Neutrophil (primary cell): ENCODE data around the gene ZC2HC1C.

Source experiments
- H3K27ac ChIP-seq: fragments of 200-600 bp; sonication (generic); 2 replicates; pipeline ENCODE4 v1.5.1; 2016; ENCODE audit warnings: mild to moderate bottlenecking, moderate library complexity
- H3K27me3 ChIP-seq: fragments of 200-600 bp; sonication (generic); 2 replicates; pipeline ENCODE4 v1.6.0; 2016; ENCODE audit warnings: mild to moderate bottlenecking
- H3K36me3 ChIP-seq: fragments of 200-600 bp; sonication (generic); 2 replicates; pipeline ENCODE4 v1.5.1; 2017
- H3K4me1 ChIP-seq, 2 experiments: fragments of 200-600 bp in 1 of 2; sonication (generic) in 1 of 2; 1 replicate in 1 of 2; 2 replicates in 1 of 2; pipeline versions ENCODE4 v1.5.1 to v1.6.1; 2013 to 2016; ENCODE audit warnings: low read depth in 1 of 2, low read length in 1 of 2, mild to moderate bottlenecking in 1 of 2, moderate library complexity in 1 of 2; ENCODE audit not compliant: control insufficient read depth in 1 of 2, insufficient read depth in 1 of 2
- H3K4me3 ChIP-seq, 2 experiments: fragments of 200-600 bp in 1 of 2; sonication (generic) in 1 of 2; 1 replicate in 1 of 2; 2 replicates in 1 of 2; pipeline ENCODE4 v1.5.1; 2013 to 2016; ENCODE audit warnings: low read depth in 1 of 2, low read length in 1 of 2, mild to moderate bottlenecking in 1 of 2, moderate library complexity in 1 of 2
- H3K9me3 ChIP-seq: fragments of 200-600 bp; sonication (generic); 2 replicates; pipeline ENCODE4 v1.5.1; 2016
- CTCF ChIP-seq: fragments of 200-600 bp; sonication (generic); IDR thresholded peaks from 2 replicates; pipeline ENCODE4 v1.5.1; 2016; ENCODE audit warnings: antibody characterized with exemption

Gene ZC2HC1C

GRCh38 chr14:75044322-75044721, 25.1 kb upstream of the ZC2HC1C start:
- peaks cover 0 to under 1% of the 10 kb centered on the region in 2 experiments for H3K4me1 ChIP-seq
- TF ChIP-seq CTCF: no peak
- H3K4me3 ChIP-seq: no peak overlapping the region
- peaks cover 41% of the 10 kb centered on the region for H3K27me3 ChIP-seq
- no peaks in the 10 kb centered on the region for H3K36me3 ChIP-seq
- no peak overlapping the region for H3K27ac ChIP-seq
- no peaks in the 10 kb centered on the region for H3K9me3 ChIP-seq

- no peaks in the 10 kb centered on the region for H3K9me3 ChIP-seq
- TF ChIP-seq CTCF: no peak
- no peak overlapping the region for H3K27ac ChIP-seq
- no peaks in the 10 kb centered on the region for H3K36me3 ChIP-seq
- peaks cover 45% of the 10 kb centered on the region for H3K27me3 ChIP-seq
- H3K4me3 ChIP-seq: no peak overlapping the region
- peaks cover 0 to 4% of the 10 kb centered on the region in 2 experiments for H3K4me1 ChIP-seq
Observed at GRCh38 chr14:75044752-75045151, 24.7 kb upstream of the ZC2HC1C start.

GRCh38 chr14:75046275-75046674, 23.2 kb upstream of the ZC2HC1C start:
- Histone ChIP-seq H3K4me3 (no peak overlapping the region), H3K4me1 (peaks cover 5 to 11% of the 10 kb centered on the region in 2 experiments), H3K27me3 (peaks cover 60% of the 10 kb centered on the region), H3K27ac (no peak overlapping the region), H3K9me3 (no peaks in the 10 kb centered on the region), H3K36me3 (no peaks in the 10 kb centered on the region)
- TF ChIP-seq CTCF: no peak

GRCh38 chr14:75046899-75047298, 22.5 kb upstream of the ZC2HC1C start:
- H3K9me3 ChIP-seq: no peaks in the 10 kb centered on the region
- no peak for TF ChIP-seq CTCF
- H3K27ac ChIP-seq: no peak overlapping the region
- H3K4me3 ChIP-seq: no peak overlapping the region
- H3K27me3 ChIP-seq: peaks cover 66% of the 10 kb centered on the region
- no peaks in the 10 kb centered on the region for H3K36me3 ChIP-seq
- H3K4me1 ChIP-seq: peaks cover 8 to 15% of the 10 kb centered on the region in 2 experiments

GRCh38 chr14:75047506-75047905, 21.9 kb upstream of the ZC2HC1C start:
- peaks cover 70% of the 10 kb centered on the region for H3K27me3 ChIP-seq
- TF ChIP-seq CTCF: no peak
- peaks cover 8 to 15% of the 10 kb centered on the region in 2 experiments for H3K4me1 ChIP-seq
- H3K27ac ChIP-seq: no peak overlapping the region
- H3K36me3 ChIP-seq: no peaks in the 10 kb centered on the region
- no peak overlapping the region for H3K4me3 ChIP-seq
- H3K9me3 ChIP-seq: no peaks in the 10 kb centered on the region

- no peak for TF ChIP-seq CTCF
- peaks cover 70% of the 10 kb centered on the region for H3K27me3 ChIP-seq
- peaks cover 8 to 15% of the 10 kb centered on the region in 2 experiments for H3K4me1 ChIP-seq
- no peaks in the 10 kb centered on the region for H3K36me3 ChIP-seq
- H3K9me3 ChIP-seq: no peaks in the 10 kb centered on the region
- H3K27ac ChIP-seq: no peak overlapping the region
- H3K4me3 ChIP-seq: no peak overlapping the region
Observed at GRCh38 chr14:75048101-75048500, 21.3 kb upstream of the ZC2HC1C start.
